ENCODE measurements around the gene SSH2. TPM values are rescaled to one million over a fixed set of nuclear protein-coding genes. Genes with fewer than 3 reads are reported as not detected.

SSH2 gene
- total RNA-seq, 1 experiment from 2014 or later = 22.9 TPM

DNA sequence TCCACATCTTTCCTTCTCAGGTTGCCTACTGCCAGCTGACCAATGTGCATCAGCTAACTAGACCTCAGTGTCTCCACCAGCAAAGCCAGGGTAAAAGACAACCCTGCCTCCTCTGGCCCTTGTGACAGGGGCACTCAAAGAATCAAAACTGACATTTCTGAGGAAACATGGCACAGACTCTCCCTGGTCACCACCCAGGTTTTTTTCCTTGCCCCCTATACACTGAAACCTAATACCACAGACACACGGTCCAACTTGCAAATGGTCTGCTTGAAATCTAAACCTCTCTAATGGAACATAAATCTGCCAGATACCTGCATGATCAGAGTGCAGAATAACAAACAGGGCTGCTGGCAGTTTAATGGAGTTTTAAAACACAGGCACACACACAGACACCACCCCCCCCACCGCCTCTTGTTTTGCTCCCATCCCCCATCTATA, 287.8 kb downstream of the SSH2 start:
- Mint-ChIP-seq H3K4me1 (ENCODE audit: low read depth, unreplicated experiment) (peaks cover 18% of the 10 kb centered on the region), H3K9me3 (ENCODE audit: low read depth, unreplicated experiment) (no peaks in the 10 kb centered on the region), H3K4me3 (ENCODE audit: low read depth, unreplicated experiment) (no peak overlapping the region), H3K27ac (ENCODE audit: unreplicated experiment) (no peak overlapping the region), H3K36me3 (ENCODE audit: insufficient read depth, unreplicated experiment) (no peaks in the 10 kb centered on the region), H3K27me3 (ENCODE audit: unreplicated experiment) (no peaks in the 10 kb centered on the region)
- intact Hi-C loops (cut with micrococcal nuclease; ENCODE audit: unreplicated experiment) = no loop called here
- CTCF ChIA-PET = interaction anchor here (1.0 kb wide), 1 partner anchor 12 kb away, joined by 3 read pairs; no protein-coding TSS in a partner anchor
- BruUV-seq (replicated peaks) = no TSS peak
- no peak for DNase-seq
- TF ChIP-seq, protein P1, sequence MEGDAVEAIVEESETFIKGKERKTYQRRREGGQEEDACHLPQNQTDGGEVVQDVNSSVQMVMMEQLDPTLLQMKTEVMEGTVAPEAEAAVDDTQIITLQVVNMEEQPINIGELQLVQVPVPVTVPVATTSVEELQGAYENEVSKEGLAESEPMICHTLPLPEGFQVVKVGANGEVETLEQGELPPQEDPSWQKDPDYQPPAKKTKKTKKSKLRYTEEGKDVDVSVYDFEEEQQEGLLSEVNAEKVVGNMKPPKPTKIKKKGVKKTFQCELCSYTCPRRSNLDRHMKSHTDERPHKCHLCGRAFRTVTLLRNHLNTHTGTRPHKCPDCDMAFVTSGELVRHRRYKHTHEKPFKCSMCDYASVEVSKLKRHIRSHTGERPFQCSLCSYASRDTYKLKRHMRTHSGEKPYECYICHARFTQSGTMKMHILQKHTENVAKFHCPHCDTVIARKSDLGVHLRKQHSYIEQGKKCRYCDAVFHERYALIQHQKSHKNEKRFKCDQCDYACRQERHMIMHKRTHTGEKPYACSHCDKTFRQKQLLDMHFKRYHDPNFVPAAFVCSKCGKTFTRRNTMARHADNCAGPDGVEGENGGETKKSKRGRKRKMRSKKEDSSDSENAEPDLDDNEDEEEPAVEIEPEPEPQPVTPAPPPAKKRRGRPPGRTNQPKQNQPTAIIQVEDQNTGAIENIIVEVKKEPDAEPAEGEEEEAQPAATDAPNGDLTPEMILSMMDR (IDR thresholded peaks at IDR 0.05; ENCODE audit: unreplicated experiment) = no peak

DNA sequence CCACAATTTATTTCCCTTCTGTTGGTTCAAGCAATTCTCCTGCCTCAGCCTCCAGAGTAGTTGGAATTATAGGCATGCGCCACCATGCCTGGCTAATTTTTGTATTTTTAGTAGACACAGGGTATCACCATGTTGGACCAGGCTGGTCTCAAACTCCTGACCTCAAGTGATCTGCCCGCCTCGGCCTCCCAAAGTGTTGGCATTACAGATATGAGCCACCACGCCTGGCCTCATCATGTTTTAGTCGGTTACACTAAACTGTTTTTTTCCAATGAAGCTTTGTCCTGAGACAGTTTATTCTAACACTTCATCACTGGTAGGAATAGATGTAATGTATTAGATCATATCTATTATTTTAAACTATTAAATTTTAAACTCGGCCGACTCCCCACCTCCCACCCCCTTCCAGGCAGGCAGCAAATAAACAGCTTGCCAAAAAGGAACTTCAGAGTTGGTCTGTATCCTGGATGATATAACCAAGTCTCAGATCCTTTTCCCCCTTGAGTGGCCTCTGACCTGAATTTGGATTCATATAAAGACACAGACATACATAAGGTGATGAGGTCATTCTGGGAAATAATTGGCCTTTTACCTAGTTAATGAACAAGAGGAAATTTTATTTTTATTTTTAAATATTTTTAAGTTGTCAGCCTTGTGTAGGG, 288.9 kb downstream of the SSH2 start:
- peaks cover 18% of the 10 kb centered on the region for H3K4me1 Mint-ChIP-seq (ENCODE audit: low read depth, unreplicated experiment)
- H3K27me3 Mint-ChIP-seq (ENCODE audit: unreplicated experiment) = no peaks in the 10 kb centered on the region
- DNase-seq = no peak
- H3K27ac Mint-ChIP-seq (ENCODE audit: unreplicated experiment) = no peak overlapping the region
- CTCF ChIA-PET = interaction anchor here (0.5 to 1.0 kb wide), 2 partner anchors 13 to 322 kb away, joined by 3 to 4 read pairs; no protein-coding TSS in a partner anchor
- intact Hi-C loops (cut with micrococcal nuclease; ENCODE audit: unreplicated experiment) = no loop called here
- no TSS peak for BruUV-seq (replicated peaks)
- TF ChIP-seq, protein P1 (IDR thresholded peaks at IDR 0.05; ENCODE audit: unreplicated experiment) = no peak
- H3K9me3 Mint-ChIP-seq (ENCODE audit: low read depth, unreplicated experiment) = no peaks in the 10 kb centered on the region
- H3K36me3 Mint-ChIP-seq (ENCODE audit: insufficient read depth, unreplicated experiment) = no peaks in the 10 kb centered on the region
- H3K4me3 Mint-ChIP-seq (ENCODE audit: low read depth, unreplicated experiment) = no peak overlapping the region

DNA sequence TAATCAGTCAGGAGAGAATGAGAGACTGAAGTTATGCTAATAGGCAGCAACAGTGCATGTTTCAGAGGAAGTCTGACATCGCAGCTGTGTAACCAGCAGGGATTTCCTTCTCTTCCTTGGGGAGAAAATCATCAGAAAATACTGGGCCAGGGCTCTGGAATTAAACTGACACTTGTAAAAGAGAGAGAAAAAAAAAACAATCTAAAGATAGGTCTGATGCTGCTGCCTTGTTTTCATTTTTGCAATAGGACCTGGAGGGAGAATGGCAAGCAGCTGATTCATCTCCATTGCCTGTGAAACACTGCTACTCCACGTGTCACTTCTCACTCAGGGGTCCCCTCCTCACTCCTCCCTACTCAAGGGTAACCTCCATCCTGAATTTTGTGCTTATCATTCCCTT, 289.6 kb downstream of the SSH2 start:
- DNase-seq = no peak
- no peak overlapping the region for H3K27ac Mint-ChIP-seq (ENCODE audit: unreplicated experiment)
- H3K9me3 Mint-ChIP-seq (ENCODE audit: low read depth, unreplicated experiment) = no peaks in the 10 kb centered on the region
- peaks cover 18% of the 10 kb centered on the region for H3K4me1 Mint-ChIP-seq (ENCODE audit: low read depth, unreplicated experiment)
- H3K36me3 Mint-ChIP-seq (ENCODE audit: insufficient read depth, unreplicated experiment) = no peaks in the 10 kb centered on the region
- H3K4me3 Mint-ChIP-seq (ENCODE audit: low read depth, unreplicated experiment) = no peak overlapping the region
- intact Hi-C loops (cut with micrococcal nuclease; ENCODE audit: unreplicated experiment) = no loop called here
- no peaks in the 10 kb centered on the region for H3K27me3 Mint-ChIP-seq (ENCODE audit: unreplicated experiment)
- TF ChIP-seq, protein P1 (IDR thresholded peaks at IDR 0.05; ENCODE audit: unreplicated experiment) = no peak
- CTCF ChIA-PET = interaction anchor here (0.5 to 2.1 kb wide), 4 partner anchors 23 to 453 kb away, joined by 4 to 69 read pairs (median 10); no protein-coding TSS in a partner anchor
- no TSS peak for BruUV-seq (replicated peaks)

DNA sequence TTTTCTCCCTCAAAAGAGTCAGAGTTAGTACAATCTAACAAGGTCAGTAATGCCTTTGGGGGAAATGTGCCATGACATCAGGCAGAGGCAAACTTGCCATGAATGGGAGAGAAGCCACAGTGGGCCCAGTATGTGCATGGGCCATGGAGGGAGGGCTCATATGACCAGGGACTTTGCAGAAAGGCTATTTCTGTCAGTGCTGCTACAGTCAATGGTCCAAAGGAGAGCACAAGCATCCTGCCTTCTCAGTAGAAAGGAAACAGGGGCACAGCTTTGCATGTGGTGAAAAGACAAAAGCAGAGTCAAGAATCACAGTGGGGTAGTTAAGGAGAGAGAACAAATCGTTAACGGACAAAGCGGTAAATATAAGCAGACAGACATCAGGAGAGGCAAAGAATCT, 296.1 kb downstream of the SSH2 start:
- intact Hi-C loops (cut with micrococcal nuclease; ENCODE audit: unreplicated experiment) = no loop called here
- no TSS peak for BruUV-seq (replicated peaks)
- no peaks in the 10 kb centered on the region for H3K9me3 Mint-ChIP-seq (ENCODE audit: low read depth, unreplicated experiment)
- H3K27ac Mint-ChIP-seq (ENCODE audit: unreplicated experiment) = no peak overlapping the region
- CTCF ChIA-PET = no interaction called here
- H3K27me3 Mint-ChIP-seq (ENCODE audit: unreplicated experiment) = no peaks in the 10 kb centered on the region
- peaks cover 9% of the 10 kb centered on the region for H3K4me1 Mint-ChIP-seq (ENCODE audit: low read depth, unreplicated experiment)
- DNase-seq = no peak
- H3K36me3 Mint-ChIP-seq (ENCODE audit: insufficient read depth, unreplicated experiment) = no peaks in the 10 kb centered on the region
- H3K4me3 Mint-ChIP-seq (ENCODE audit: low read depth, unreplicated experiment) = no peak overlapping the region
- TF ChIP-seq, protein P1 (IDR thresholded peaks at IDR 0.05; ENCODE audit: unreplicated experiment) = no peak

Data from Calu3 (cell line).